ACC112 (cell line): ENCODE measurements around the gene GNG13.
"Not testable (repeated sequence)": the region's sequence is repeated elsewhere in the genome, so short reads cannot be mapped to it uniquely, and the experiment has no call there.

Experiments
- H2AFZ ChIP-seq: fragments of 200-600 bp; sonication (generic); one replicate; pipeline ENCODE4 v1.6.0; 2017; ENCODE audit warnings: antibody characterized with exemption, low read length; ENCODE audit not compliant: unreplicated experiment
- H3K27ac ChIP-seq: fragments of 200-600 bp; sonication (generic); 2 replicates; pipeline ENCODE4 v1.5.1; 2014; ENCODE audit warnings: low read depth, mild to moderate bottlenecking, antibody characterized with exemption, low read length, moderate library complexity
- H3K27me3 ChIP-seq: fragments of 200-600 bp; sonication (generic); 2 replicates; pipeline ENCODE4 v1.6.1; 2014; ENCODE audit warnings: mild to moderate bottlenecking, antibody characterized with exemption, low read length, moderate library complexity, mixed read lengths; ENCODE audit not compliant: insufficient read depth
- H3K36me3 ChIP-seq: fragments of 200-600 bp; sonication (generic); 2 replicates; pipeline ENCODE4 v1.6.1; 2016; ENCODE audit warnings: mild to moderate bottlenecking, antibody characterized with exemption, low read length, moderate library complexity, mixed read lengths; ENCODE audit not compliant: insufficient read depth
- H3K4me1 ChIP-seq: fragments of 200-600 bp; sonication (generic); one replicate; pipeline ENCODE4 v1.6.1; 2016; ENCODE audit warnings: low read length, mixed read lengths; ENCODE audit not compliant: insufficient read depth, unreplicated experiment, control insufficient read depth
- H3K4me3 ChIP-seq: fragments of 200-600 bp; sonication (generic); 2 replicates; pipeline ENCODE4 v1.5.1; 2014; ENCODE audit warnings: mild to moderate bottlenecking, low read depth, low read length
- H3K79me2 ChIP-seq: fragments of 200-600 bp; sonication (generic); one replicate; pipeline ENCODE4 v1.6.0; 2016; ENCODE audit warnings: low read length; ENCODE audit not compliant: control insufficient read depth, unreplicated experiment, insufficient read depth

GNG13 gene

DNA sequence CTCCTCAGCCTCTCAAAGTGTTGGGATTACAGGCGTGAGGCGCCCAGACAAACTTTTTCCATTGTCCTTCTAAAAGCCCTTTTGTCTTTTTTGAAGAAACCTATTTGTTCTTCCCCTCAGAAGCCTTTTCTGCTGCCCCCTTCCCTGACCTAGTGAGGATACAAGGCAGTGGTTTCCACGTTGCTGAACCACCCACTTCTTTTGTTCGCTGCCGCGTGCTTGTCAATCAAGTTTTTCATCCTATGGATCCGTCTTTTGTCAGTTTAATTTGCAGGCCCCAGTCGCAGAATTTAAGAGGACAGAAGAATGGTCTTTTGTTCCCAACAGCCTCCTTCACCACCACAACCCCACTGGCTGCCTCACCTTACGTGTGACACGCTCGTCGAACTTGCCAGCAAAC lies 20.2 kb upstream of the GNG13 start:
- Histone ChIP-seq H3K27ac (no peak overlapping the region), H3K36me3 (no peaks in the 10 kb centered on the region), H3K79me2 (no peaks in the 10 kb centered on the region), H2AFZ (no peak overlapping the region), H3K4me1 (no peaks in the 10 kb centered on the region), H3K27me3 (peaks cover 42% of the 10 kb centered on the region), H3K4me3 (no peak overlapping the region)

DNA sequence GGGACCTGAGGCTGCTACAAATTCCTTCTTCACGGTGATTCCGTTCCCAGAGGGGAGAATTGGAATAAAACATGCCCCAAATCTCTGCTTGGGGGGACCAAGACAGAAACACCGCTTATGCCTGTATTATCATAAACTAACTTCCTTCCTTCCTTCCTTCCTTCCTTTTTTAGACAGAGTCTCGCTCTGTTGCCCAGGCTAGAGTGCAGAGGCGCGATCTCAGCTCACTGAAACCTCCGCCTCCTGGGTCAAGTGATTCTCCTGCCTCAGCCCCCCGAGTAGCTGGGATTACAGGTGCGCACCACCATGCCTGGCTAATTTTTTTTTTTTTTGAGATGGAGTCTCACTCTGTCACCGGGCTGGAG lies 19.5 kb upstream of the GNG13 start:
- peaks cover 35% of the 10 kb centered on the region for H3K27me3 ChIP-seq
- not testable (repeated sequence) for H3K27ac ChIP-seq, H3K79me2 ChIP-seq, H2AFZ ChIP-seq, H3K4me1 ChIP-seq, H3K36me3 ChIP-seq, H3K4me3 ChIP-seq

DNA sequence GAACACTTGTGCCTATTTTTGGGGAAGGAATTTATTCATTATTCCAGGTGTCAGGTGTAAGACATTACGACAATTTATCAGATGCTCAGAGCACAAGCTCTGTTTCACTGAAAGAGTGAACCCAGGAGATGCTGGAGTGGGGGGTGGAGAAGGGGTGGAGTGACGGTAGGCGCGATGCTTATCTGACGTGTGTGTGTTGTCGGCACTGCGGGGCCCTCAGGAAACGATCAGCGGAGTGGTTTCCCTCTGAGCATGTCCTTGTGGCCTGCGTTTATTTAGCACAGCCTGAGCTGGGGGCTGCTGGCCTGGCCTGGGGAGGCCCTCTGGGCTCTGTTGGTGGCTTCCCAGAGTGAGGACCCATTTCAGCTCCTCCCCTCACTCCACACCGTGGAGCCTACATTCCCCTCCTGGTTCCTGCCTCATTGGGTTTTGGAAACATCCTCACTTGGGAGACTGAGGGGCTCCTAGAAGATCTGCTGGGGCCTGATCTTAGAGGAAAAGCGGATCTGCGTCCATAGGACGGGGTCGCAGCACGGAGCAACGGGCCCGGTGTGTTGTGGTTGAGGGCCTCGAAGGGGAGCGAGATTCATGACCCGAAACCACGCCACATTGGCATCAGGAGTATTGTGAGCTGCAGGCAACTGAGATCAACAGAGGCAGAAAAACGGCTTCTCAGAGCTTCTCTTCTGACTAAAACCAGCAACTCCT lies 19.0 kb upstream of the GNG13 start:
- no peak overlapping the region for H2AFZ ChIP-seq
- no peak overlapping the region for H3K27ac ChIP-seq
- no peaks in the 10 kb centered on the region for H3K36me3 ChIP-seq
- H3K4me3 ChIP-seq: no peak overlapping the region
- no peaks in the 10 kb centered on the region for H3K79me2 ChIP-seq
- peaks cover 11% of the 10 kb centered on the region for H3K4me1 ChIP-seq
- peaks cover 29% of the 10 kb centered on the region for H3K27me3 ChIP-seq

DNA sequence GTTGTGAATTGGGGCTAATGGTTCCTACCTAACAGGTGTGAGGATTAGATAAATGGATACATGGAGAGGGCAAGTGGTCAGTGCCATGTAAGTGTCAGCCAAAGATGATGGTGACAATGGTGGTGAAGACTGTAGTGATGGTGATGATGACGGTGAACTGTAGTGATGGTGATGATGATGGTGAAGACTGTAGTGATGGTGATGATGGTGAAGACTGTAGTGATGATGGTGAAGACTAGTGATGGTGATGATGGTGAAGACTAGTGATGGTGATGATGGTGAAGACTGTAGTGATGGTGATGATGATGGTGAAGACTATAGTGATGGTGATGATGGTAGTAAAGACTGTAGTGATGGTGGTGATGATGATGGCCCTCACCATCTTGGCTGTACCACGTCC lies 18.1 kb upstream of the GNG13 start:
- Histone ChIP-seq H3K27ac (no peak overlapping the region), H2AFZ (no peak overlapping the region), H3K4me3 (no peak overlapping the region), H3K79me2 (no peaks in the 10 kb centered on the region), H3K27me3 (peaks cover 26% of the 10 kb centered on the region), H3K36me3 (no peaks in the 10 kb centered on the region), H3K4me1 (peaks cover 16% of the 10 kb centered on the region)

DNA sequence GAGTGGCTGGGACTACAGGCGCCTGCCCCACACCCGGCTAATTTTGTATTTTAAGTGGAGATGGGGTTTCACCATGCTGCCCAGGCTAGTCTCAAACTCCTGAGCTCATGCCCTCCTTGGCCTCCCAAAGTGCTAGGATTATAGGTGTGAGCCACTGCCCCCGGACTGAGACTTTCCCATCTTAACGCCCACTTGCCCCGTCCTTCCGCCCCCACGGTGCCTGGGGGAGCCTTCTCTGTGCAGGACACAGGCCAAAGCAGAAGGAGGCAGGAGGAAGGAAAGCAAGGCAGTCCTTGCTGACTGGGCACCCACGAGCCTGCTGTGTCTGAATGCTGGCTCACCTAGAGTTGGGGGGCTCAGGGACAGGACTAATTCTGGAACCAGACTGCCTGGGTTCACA lies 17.6 kb upstream of the GNG13 start:
- Histone ChIP-seq H3K79me2 (no peaks in the 10 kb centered on the region), H3K27me3 (peaks cover 26% of the 10 kb centered on the region), H3K4me1 (peaks cover 16% of the 10 kb centered on the region), H3K36me3 (no peaks in the 10 kb centered on the region), H3K4me3 (no peak overlapping the region), H3K27ac (no peak overlapping the region), H2AFZ (no peak overlapping the region)

DNA sequence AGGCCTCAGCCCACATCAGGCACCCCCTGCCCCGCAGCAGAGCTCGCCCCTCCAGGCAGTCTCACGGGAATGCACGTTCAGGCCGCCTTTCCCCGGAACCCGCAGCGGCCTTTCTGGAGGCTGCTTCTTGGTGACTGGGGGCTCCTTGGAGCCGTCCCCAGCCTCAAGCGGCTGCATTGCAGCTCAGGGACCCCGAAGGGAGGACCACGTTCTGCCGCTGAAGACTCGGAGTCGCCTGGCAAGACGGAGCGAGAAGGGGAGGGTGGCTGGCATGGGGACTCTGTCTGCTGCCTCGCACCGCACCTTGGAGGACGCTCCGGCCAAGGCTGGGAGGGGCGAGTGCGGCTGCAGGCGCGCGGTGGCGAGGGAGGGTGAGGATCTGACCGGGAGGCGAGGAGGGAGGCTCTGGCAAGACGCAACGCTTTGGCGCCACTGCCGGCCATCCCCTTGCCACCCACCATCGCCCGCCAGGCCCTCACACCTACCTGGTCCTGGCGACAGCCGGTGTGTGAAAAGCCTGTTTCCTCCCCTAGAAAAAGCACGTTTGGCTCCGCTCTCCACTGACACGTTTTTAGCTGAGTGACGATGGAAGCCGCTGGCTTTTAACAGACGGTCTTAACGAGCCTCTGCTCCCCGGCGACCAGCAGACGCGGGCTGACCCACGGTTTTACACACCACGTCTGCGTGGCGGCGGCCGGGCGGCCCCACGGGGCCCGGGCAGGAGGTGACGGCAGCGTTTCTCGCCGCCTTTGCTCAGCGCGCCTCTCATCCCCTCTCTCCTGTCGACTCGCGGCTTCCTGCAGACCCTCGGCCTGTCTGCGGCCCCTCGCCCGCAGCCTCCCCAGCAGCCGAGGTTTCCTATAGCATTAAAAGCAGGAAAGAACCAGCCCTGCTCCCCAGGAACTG lies 16.7 kb upstream of the GNG13 start:
- Histone ChIP-seq H3K79me2 (no peaks in the 10 kb centered on the region), H3K27me3 (peaks cover 31% of the 10 kb centered on the region), H2AFZ (no peak overlapping the region), H3K4me3 (no peak overlapping the region), H3K27ac (no peak overlapping the region), H3K4me1 (peaks cover 16% of the 10 kb centered on the region), H3K36me3 (no peaks in the 10 kb centered on the region)

DNA sequence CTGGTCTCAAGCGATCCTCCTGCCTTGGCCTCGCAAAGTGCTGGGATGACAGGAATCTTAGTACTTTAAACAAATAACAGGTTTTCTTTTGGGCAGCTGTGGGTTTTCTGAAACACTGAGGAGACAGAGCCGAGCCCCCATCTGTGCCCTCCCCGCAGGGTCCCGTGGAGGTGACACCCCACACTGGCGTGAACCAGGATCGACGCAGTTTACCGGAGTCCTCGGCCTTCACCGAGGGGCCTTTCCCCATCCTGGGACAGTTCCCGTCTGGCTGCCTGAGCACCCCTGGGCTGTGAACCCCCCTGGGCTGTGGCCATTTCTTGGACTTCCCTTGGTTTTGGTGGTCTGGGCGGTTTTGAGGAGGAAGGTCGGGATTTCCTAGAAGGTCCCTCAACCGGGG lies 15.3 kb upstream of the GNG13 start:
- H3K4me3 ChIP-seq: no peak overlapping the region
- no peak overlapping the region for H3K27ac ChIP-seq
- H3K27me3 ChIP-seq: peaks cover 30% of the 10 kb centered on the region
- H2AFZ ChIP-seq: no peak overlapping the region
- H3K36me3 ChIP-seq: no peaks in the 10 kb centered on the region
- no peaks in the 10 kb centered on the region for H3K79me2 ChIP-seq
- H3K4me1 ChIP-seq: peaks cover 16% of the 10 kb centered on the region

DNA sequence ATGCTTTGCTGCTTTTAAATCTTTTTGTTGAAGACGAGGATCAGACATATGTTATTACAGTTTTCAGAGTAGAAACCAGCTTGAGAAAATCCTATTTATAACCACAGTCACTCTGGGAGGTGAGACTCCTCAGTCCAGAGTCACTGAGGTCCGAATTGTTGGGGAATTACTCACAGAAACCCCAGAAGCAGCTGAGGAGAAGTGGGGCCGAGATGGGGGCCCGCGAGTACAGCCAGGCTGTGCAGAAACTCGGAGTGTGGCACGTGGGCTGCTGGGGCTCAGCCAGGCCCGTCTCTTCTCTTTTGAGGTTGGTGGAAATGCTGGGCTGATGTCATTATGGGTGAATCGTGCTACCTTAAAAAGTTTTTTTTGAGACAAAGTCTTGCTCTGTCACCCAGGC lies 14.4 kb upstream of the GNG13 start:
- H3K27ac ChIP-seq: no peak overlapping the region
- H2AFZ ChIP-seq: no peak overlapping the region
- H3K4me3 ChIP-seq: no peak overlapping the region
- no peaks in the 10 kb centered on the region for H3K79me2 ChIP-seq
- no peaks in the 10 kb centered on the region for H3K36me3 ChIP-seq
- peaks cover 27% of the 10 kb centered on the region for H3K27me3 ChIP-seq
- H3K4me1 ChIP-seq: peaks cover 16% of the 10 kb centered on the region

DNA sequence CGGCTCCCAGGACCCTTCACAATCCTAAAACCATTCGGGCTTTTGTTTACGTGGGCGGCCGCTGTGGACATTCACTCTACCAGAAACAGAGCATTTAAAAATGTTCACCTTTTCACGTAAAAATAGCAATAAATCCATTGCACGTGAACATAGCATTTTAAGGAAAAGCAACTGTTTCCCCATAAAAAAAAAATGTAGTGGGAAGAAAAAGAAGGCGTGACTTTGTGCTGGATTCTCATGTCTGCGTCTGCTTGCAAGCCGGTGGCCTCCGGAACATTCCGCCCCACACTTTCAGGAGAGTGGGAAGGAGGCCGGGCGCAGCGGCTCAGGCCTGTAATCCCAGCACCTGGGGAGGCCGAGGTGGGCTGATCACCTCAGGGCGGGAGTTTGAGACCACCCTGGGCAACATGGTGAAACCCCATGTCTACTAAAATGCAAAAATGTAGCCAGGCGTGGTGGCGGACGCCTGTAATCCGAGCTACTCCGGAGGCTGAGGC lies 13.4 kb upstream of the GNG13 start:
- no peak overlapping the region for H3K4me3 ChIP-seq

DNA sequence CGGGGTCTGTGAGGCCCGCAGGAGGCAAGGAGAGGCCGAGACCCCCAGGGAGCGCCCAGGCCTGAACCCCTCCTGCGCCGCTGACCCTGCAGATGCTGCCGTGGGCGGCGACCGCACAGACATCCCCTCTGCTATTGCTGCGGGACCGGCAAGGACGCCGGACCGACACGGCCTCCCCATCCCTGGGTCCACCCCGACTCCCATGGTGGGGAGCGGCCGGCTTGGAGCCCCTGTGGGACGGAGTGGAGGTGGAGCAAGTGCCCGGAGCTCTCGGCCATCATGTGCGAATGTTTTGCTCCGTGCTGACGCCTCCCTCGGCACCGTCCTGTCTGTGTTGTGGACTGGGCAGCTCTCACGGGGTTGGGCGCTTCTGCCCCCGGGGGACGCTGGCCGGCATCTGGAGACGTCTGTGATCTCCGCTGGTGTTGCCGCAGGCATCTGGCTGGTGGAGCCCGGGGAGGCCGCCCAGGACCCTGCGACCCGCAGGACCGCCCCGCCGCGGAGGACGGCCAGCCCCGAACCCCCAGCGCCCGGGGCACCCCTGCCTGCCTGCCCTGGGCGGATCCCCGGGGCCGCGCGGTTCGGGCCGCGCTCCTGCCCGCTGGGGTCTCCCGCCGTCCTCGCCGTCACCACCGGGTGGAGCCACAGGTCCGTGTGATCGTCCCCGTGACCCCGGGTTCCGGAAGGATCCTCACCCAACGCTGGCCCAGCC lies 12.8 kb upstream of the GNG13 start:
- Histone ChIP-seq H3K4me3 (peak overlapping the region; percentile 47; the same call in 1 of the 2 replicates), H3K27me3 (peaks cover 22% of the 10 kb centered on the region), H2AFZ (no peak overlapping the region), H3K4me1 (peaks cover 19% of the 10 kb centered on the region), H3K36me3 (no peaks in the 10 kb centered on the region), H3K79me2 (peaks cover 4% of the 10 kb centered on the region), H3K27ac (no peak overlapping the region)

More for the DNA sequence above, 13.4 kb upstream of the GNG13 start:
- peaks cover 16% of the 10 kb centered on the region for H3K4me1 ChIP-seq
- H3K27me3 ChIP-seq: peaks cover 27% of the 10 kb centered on the region
- H3K27ac ChIP-seq: no peak overlapping the region
- no peaks in the 10 kb centered on the region for H3K79me2 ChIP-seq
- no peak overlapping the region for H2AFZ ChIP-seq
- no peaks in the 10 kb centered on the region for H3K36me3 ChIP-seq
